Rectal smooth muscle tissue (tissue), 1 donor: ENCODE data around the gene ZBTB14.

ENCODE experiments used
- H3K27ac ChIP-seq: one replicate; pipeline ENCODE4 v1.7.0; 2013; ENCODE audit warnings: low read depth, low read length, inconsistent platforms
- H3K27me3 ChIP-seq: one replicate; pipeline ENCODE4 v1.7.0; 2013; ENCODE audit warnings: low read length; ENCODE audit not compliant: control insufficient read depth, insufficient read depth
- H3K36me3 ChIP-seq: one replicate; pipeline ENCODE4 v1.7.0; 2013; ENCODE audit warnings: low read length; ENCODE audit not compliant: control insufficient read depth, insufficient read depth
- H3K4me1 ChIP-seq: one replicate; pipeline ENCODE4 v1.7.0; 2013; ENCODE audit warnings: low read length; ENCODE audit not compliant: control insufficient read depth, insufficient read depth
- H3K4me3 ChIP-seq: one replicate; pipeline ENCODE4 v1.7.0; 2013; ENCODE audit warnings: low read length
- H3K9ac ChIP-seq: one replicate; pipeline ENCODE4 v1.7.0; 2013; ENCODE audit warnings: low read length

The ZBTB14 gene, protein sequence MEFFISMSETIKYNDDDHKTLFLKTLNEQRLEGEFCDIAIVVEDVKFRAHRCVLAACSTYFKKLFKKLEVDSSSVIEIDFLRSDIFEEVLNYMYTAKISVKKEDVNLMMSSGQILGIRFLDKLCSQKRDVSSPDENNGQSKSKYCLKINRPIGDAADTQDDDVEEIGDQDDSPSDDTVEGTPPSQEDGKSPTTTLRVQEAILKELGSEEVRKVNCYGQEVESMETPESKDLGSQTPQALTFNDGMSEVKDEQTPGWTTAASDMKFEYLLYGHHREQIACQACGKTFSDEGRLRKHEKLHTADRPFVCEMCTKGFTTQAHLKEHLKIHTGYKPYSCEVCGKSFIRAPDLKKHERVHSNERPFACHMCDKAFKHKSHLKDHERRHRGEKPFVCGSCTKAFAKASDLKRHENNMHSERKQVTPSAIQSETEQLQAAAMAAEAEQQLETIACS

DNA sequence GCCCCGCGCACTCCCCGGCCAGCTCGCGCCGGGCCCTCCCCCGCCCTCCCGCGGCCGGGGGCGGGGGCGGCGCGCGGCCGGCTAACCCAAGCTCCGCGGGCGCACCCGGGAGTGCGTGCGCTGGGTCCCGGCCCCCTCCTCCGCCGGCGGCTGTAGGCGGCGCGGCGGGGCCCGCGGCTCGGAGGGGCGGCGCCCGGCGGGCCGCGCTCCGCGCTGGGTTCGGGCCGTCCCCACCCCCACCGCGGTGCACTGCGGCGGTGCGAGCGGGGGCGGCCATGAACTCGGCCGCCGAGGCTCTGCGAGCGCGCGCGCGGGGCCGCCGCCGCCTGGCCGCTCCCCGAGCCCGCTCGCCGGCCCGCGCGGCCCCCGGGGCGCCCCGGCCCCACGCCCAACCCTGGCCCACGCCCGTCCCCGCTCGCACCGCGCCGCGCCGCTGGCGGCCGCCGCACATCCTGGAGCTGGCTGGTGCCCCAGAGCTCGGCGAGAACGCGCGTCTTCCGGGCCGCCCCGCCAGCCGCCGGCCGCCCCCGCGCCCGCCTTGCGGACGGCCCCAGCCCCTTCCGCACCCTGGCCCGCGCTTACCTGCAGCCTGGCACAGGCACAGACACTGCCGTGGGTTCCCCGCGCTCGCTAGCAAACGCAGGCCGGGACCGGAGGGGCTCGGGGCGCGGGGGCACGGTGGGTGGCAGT, at the start of gene ZBTB14:
Gene ZBTB14 (minus strand): TSS at position 496 of the 690 bp plus-strand sequence. CDS start 2,480 bp downstream, outside the sequence.
- H3K9ac ChIP-seq = peak within 1 kb of the TSS; percentile 71
- peaks cover 5% of the 10 kb centered on the region for H3K4me1 ChIP-seq
- peak within 1 kb of the TSS; percentile 94 for H3K4me3 ChIP-seq
- H3K27me3 ChIP-seq = no peaks in the 10 kb centered on the region
- H3K36me3 ChIP-seq = peaks cover 12% of the 10 kb centered on the region
- H3K27ac ChIP-seq = peak within 1 kb of the TSS; percentile 97

DNA sequence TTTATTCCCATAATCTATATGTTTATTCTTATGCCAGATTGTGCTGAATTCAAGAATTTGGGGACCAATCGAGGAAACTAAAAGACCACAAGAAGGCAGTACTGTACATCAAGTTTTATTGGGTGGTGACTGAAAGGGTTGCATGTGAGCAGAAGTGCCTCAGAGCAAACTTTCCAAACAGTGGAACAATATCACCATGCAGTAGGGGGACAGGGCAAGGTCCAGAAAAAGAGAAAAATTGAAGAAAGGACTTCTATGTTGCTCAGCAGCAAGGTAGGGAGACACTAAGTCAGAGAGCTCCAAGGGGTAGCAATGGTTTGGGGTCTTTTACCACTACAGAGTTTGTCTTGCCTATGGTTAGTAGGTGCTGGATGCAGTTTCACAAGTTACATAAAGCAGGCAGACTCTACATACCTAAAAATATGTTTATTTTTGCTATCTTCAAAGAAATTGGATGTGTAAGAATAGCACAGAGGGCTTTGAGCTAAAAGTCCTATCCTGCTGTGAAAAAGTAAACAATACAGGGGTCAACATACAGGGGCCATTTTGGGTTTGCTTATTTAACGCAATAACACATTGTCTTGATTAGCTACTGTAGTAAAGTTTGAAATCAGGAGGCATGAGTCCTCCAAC, 43.8 kb upstream of the ZBTB14 start:
- no peak overlapping the region for H3K4me3 ChIP-seq
- no peak overlapping the region for H3K27ac ChIP-seq
- H3K27me3 ChIP-seq = no peaks in the 10 kb centered on the region
- no peaks in the 10 kb centered on the region for H3K36me3 ChIP-seq
- no peaks in the 10 kb centered on the region for H3K4me1 ChIP-seq
- H3K9ac ChIP-seq = no peak overlapping the region

DNA sequence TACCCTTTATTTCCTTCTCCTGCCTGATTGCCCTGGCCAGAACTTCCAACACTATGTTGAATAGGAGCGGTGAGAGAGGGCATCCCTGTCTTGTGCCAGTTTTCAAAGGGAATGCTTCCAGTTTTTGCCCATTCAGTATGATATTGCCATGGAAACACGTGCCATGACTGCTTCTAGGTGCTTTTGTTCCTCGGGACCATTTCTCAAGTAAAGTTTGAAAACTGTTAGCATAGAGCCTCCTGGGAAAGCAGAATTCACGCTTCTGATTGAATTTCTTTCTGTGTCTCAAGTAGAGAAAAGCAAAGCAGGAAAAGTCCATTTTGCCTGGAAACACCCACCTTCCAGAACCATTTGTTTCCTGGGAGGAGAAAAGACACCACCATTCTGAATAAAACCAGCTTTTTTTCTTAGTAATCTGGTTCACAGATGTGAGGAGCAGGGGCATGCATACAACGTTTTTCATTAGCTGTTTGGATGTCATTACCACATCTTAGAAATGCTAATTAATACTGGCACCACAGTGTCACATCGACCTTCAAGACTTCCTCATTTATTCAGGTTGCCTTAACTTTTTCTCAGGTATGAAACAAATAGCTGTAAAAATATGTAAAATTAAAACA, 39.0 kb upstream of the ZBTB14 start:
- Histone ChIP-seq H3K27ac (no peak overlapping the region), H3K4me3 (no peak overlapping the region), H3K27me3 (no peaks in the 10 kb centered on the region), H3K4me1 (no peaks in the 10 kb centered on the region), H3K36me3 (no peaks in the 10 kb centered on the region), H3K9ac (no peak overlapping the region)

DNA sequence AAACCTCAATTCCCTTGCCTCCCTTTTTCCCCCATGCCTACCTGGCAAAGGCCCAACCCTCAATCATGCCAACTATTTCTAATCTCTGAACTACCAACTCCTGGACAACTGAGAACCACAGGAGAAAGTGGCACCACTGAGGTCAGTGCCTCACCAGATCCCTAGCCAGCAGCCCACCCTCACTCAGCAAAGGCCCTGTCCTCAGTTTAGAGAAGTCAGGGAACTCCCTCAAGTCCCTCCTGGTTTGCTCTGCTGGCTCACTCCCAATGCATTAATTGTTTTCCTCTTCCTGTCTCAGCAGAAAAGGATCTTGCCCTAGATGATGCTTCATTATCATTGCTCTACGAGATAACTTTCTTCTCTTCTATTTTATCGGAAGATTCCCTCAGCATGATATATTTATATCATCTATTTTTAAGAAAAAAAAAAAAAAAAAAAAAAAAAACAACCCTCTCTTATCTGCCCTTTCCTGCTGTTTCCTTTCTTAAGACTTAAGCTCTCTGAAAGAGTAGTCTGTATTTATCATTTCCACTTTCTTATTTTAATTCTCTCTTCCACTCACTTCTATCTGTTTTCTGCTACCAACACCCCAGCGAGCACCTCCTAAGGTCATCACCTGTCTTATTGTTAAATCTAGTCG, 22.7 kb upstream of the ZBTB14 start:
- Histone ChIP-seq H3K9ac (no peak overlapping the region), H3K36me3 (no peaks in the 10 kb centered on the region)

DNA sequence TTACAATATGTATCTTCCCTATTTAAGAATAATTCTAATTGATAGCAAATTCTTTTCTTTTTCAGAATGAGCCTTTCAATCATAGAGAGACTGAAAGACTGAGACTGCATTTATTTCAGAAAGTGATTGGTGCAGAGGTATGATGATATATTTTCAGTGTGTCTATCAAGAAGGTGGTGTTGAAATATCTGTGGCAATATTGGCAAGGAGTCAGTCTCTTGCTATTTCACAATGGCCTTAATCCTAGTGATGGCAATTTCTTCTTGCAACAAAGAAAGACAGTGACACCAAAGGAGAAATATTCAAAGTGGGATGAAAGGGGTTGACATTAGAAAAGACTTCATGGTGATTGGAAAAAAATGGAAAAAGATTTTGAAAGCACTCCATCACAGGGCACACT, 21.7 kb upstream of the ZBTB14 start:
- Histone ChIP-seq H3K4me3 (no peak overlapping the region), H3K36me3 (no peaks in the 10 kb centered on the region)

More for the DNA sequence above, 22.7 kb upstream of the ZBTB14 start:
- Histone ChIP-seq H3K4me3 (no peak overlapping the region), H3K27me3 (no peaks in the 10 kb centered on the region), H3K27ac (no peak overlapping the region), H3K4me1 (no peaks in the 10 kb centered on the region)

DNA sequence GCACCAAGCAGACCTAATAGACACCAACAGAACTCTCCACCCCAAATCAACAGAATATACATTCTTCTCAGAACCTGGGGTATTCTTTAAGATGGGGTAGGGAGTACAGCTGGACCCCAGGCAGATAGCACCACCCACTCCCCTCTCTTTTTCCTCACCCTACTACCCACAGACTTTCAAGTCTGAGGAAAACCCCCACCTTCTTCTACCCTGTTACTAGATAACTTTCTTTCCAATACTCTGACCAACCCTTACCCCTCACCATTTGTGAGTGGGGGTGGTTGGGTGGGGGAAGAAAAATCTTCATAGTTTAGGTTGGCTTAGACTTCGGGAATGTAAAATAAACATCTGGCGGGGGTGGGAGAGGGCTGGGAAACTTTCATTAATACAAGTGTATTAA, 20.3 kb upstream of the ZBTB14 start:
- Histone ChIP-seq H3K27me3 (no peaks in the 10 kb centered on the region), H3K4me3 (no peak overlapping the region), H3K36me3 (no peaks in the 10 kb centered on the region), H3K4me1 (no peaks in the 10 kb centered on the region), H3K27ac (no peak overlapping the region), H3K9ac (no peak overlapping the region)

More for the DNA sequence above, 21.7 kb upstream of the ZBTB14 start:
- H3K4me1 ChIP-seq = no peaks in the 10 kb centered on the region
- no peak overlapping the region for H3K27ac ChIP-seq
- H3K27me3 ChIP-seq = no peaks in the 10 kb centered on the region
- H3K9ac ChIP-seq = no peak overlapping the region

DNA sequence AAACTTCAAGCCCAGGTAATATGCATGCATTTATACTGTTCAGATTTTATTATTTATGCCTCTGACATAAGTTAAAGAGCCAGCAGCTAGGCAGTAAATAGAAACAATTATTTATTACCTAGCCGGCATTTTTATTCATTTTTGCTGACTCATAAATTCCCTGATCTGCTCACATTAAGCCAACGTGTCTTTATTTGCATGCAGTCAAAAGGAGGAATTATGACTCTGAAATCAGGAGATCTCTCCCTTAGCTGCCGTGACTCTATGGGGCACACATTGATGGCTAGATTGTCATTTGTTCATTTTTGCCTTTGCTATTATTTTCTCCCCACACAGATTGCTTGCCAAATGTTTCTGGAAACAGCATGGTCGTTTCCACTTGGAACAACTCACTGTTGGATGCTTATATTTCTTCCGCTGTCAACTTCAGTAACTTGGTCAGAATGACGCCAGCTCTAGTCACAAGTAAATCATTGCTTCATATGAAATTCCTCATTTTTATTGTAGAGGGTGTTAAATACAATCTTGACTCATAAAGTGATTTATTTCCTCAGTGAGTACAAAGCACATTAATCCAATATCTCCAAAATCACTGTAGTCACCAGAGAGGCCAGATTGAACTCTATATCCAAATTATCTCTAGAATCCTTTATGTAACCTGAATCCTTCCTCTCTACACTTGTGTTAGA, 15.9 kb upstream of the ZBTB14 start:
- no peaks in the 10 kb centered on the region for H3K27me3 ChIP-seq
- H3K4me3 ChIP-seq = no peak overlapping the region
- H3K9ac ChIP-seq = no peak overlapping the region
- no peak overlapping the region for H3K27ac ChIP-seq
- no peaks in the 10 kb centered on the region for H3K36me3 ChIP-seq
- H3K4me1 ChIP-seq = no peaks in the 10 kb centered on the region

DNA sequence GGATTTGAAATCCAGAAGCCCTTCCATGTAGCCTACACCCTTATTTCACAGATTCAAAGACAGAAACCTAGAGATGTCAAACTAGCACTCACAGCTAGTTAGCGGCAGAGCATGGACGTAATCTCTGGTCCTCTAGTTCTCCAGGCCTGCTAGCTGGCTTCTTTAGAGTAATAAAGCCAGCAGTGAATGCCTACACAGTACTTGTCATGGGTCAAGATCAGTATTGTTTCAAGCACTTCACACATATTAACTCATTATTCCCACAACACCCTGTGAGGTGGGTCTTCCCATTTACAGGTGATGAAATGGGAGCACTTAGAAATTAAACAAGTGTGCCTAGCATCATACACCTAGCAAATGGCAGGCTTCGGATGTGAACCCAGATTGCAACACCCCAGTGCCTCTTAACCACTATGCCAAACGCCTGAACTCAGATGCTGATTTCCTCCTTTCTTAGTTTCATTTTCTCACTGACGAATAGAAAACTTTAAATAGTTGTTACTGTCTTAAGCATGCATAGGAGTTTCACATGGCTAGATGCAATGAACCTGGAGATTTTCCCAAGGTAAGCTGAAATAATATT, 14.5 kb upstream of the ZBTB14 start:
- Histone ChIP-seq H3K4me3 (peak overlapping the region; percentile 25), H3K9ac (peak overlapping the region; percentile 30), H3K27me3 (no peaks in the 10 kb centered on the region), H3K36me3 (no peaks in the 10 kb centered on the region), H3K27ac (no peak overlapping the region), H3K4me1 (no peaks in the 10 kb centered on the region)

DNA sequence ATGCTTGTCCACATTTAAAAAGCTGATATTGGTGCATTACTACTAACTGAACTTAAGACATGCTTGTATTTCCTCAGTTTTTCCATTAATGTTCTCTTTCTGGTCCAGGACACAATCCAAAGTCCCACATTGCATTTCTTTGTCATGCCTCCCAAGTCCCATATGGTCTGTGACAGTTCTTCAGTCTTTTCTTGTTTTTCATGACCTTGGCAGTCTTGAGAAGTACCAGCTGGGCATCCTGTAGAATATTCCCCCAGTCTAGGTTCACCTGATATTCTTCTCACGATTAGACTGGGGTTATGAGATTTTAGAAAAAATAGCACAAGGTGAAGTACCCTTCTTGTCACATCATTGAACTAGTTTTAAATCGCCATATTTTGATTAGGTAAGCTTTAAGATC, 10.3 kb upstream of the ZBTB14 start:
- Histone ChIP-seq H3K9ac (no peak overlapping the region), H3K4me1 (no peaks in the 10 kb centered on the region), H3K27me3 (no peaks in the 10 kb centered on the region), H3K27ac (no peak overlapping the region), H3K4me3 (no peak overlapping the region), H3K36me3 (no peaks in the 10 kb centered on the region)

DNA sequence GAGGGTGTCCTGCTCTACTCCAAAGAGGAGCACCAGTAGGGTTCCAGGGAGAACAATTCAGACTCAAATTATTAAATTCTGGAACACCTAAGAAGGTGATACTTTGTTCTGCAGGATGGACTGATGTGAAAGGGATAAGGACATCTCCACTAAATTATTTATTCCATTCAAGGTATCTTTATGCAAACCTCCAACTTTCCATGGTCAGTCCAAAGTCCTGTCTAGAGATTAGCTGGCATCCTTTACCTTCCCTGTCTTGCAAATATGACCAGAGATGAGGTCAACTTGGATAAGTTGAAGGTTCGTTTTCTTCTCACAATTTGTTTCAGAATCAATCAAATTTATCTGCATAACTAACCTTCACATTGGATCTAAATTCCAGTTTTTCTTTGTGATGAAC, 8.7 kb upstream of the ZBTB14 start:
- no peak overlapping the region for H3K9ac ChIP-seq
- H3K36me3 ChIP-seq = no peaks in the 10 kb centered on the region
- no peaks in the 10 kb centered on the region for H3K27me3 ChIP-seq
- H3K4me3 ChIP-seq = no peak overlapping the region
- no peak overlapping the region for H3K27ac ChIP-seq
- H3K4me1 ChIP-seq = no peaks in the 10 kb centered on the region

DNA sequence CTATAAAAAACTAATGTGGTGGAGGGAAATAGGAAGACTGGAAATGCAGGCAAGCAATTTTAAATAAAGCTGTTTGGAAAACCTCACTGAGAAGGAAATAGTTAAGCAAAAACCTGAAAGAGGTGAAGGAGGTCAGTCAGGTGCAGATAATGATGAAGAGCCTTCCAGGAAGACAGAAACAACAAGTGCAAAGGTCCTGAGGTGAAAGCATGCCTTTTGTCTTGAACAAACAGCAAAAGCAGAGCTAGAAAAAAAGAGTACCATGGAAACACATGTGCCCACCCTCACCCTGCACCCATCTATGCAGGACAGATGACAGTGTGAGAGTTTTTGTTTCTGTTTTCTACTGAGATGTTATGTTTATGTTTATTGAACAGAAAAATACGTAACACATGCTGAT, 8.1 kb upstream of the ZBTB14 start:
- H3K4me1 ChIP-seq = no peaks in the 10 kb centered on the region
- no peak overlapping the region for H3K4me3 ChIP-seq
- H3K27ac ChIP-seq = no peak overlapping the region
- no peaks in the 10 kb centered on the region for H3K27me3 ChIP-seq
- no peak overlapping the region for H3K9ac ChIP-seq
- H3K36me3 ChIP-seq = no peaks in the 10 kb centered on the region
